ENCODE data around the gene PLRG1.

- TF ChIP-seq CTCF (IDR thresholded peaks at IDR 0.05; ENCODE audit: low read depth, low read length): no peak
- no peak for TF ChIP-seq POLR2A (IDR thresholded peaks at IDR 0.05; ENCODE audit: extremely low read depth, insufficient read length)
- TF ChIP-seq, protein P1, sequence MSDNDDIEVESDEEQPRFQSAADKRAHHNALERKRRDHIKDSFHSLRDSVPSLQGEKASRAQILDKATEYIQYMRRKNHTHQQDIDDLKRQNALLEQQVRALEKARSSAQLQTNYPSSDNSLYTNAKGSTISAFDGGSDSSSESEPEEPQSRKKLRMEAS (IDR thresholded peaks at IDR 0.05; ENCODE audit: low read depth, low read length): no peak
Measured at GRCh38 chr4:154521607-154522006, 28.6 kb downstream of the PLRG1 start.
